H1 (cell line): Measurements from ENCODE around the gene GNG12. TPM values are rescaled to one million over a fixed set of nuclear protein-coding genes. Genes with fewer than 3 reads are reported as not detected.

Source experiments
- CTCF ChIA-PET: fragments of 300-600 bp; sonication (Branson Sonifier 250); formaldehyde crosslinking; loops from one replicate; lab custom pipeline; 2021; ENCODE audit not compliant: partially characterized antibody; lab: Charles Lee
- POLR2A ChIA-PET: fragments of 300-600 bp; sonication (Branson Sonifier 250); formaldehyde crosslinking; loops from one replicate; lab custom pipeline; 2021; ENCODE audit warnings: inconsistent platforms; ENCODE audit not compliant: partially characterized antibody; lab: Charles Lee
- DNase-seq, 2 experiments: peaks; one replicate each; pipeline versions ENCODE4 v3.0.0 to v3.0.0-alpha.2; 2010 to 2022; ENCODE audit warnings: low spot score in 2 of 2, low read depth in 1 of 2, mixed read lengths in 1 of 2
- FAIRE-seq: peaks from 2 replicates; lab custom pipeline; 2011; peaks lifted over from hg19 to GRCh38; lab: Jason Lieb, UNC
- H2AFZ ChIP-seq: 2 replicates; pipeline ENCODE4 v1.8.1; 2012; ENCODE audit warnings: low read length, inconsistent platforms
- H2AK5ac ChIP-seq: 2 replicates; pipeline ENCODE4 v1.6.1; 2013; ENCODE audit warnings: low read depth, low read length
- H2BK120ac ChIP-seq: replicated peaks from 2 replicates; pipeline ENCODE3; 2013; ENCODE audit warnings: low read depth, low read length, inconsistent platforms
- H2BK12ac ChIP-seq: 2 replicates; pipeline ENCODE4 v1.6.1; 2013; ENCODE audit warnings: low read depth, low read length
- H2BK15ac ChIP-seq: 2 replicates; pipeline ENCODE4 v1.6.1; 2013; ENCODE audit warnings: low read length
- H2BK20ac ChIP-seq: 2 replicates; pipeline ENCODE4 v1.6.1; 2013; ENCODE audit warnings: low read length
- H2BK5ac ChIP-seq: 2 replicates; pipeline ENCODE4 v1.6.1; 2013; ENCODE audit warnings: low read depth, low read length
- H3K14ac ChIP-seq: 2 replicates; pipeline ENCODE4 v1.6.1; 2013; ENCODE audit warnings: inconsistent platforms; ENCODE audit not compliant: insufficient read length
- H3K18ac ChIP-seq: 2 replicates; pipeline ENCODE4 v1.6.1; 2013; ENCODE audit warnings: low read length; ENCODE audit errors: extremely low read depth
- H3K23ac ChIP-seq: 2 replicates; pipeline ENCODE4 v1.6.1; 2013; ENCODE audit warnings: inconsistent platforms; ENCODE audit not compliant: insufficient read length
- H3K23me2 ChIP-seq: 2 replicates; pipeline ENCODE4 v1.6.1; 2013; ENCODE audit warnings: low read depth, low read length
- H3K27ac ChIP-seq: 2 replicates; pipeline ENCODE4 v1.6.1; 2011; ENCODE audit warnings: low read depth, low read length, inconsistent platforms
- H3K27me3 ChIP-seq, 4 experiments: replicated peaks in 1 of 4; 1 replicate in 1 of 4; 2 replicates in 3 of 4; pipeline versions ENCODE4 v1.6.1 to v1.8.1; 2011 to 2013; ENCODE audit warnings: low read length in 3 of 4, mild to moderate bottlenecking in 3 of 4, inconsistent platforms in 2 of 4, mixed read lengths in 2 of 4, moderate library complexity in 1 of 4; ENCODE audit not compliant: control insufficient read depth in 3 of 4, insufficient read depth in 3 of 4; ENCODE audit errors: extremely low read depth in 1 of 4
- H3K36me3 ChIP-seq, 4 experiments: 2 replicates each; pipeline versions ENCODE4 v1.6.1 to v1.8.1; 2011 to 2013; ENCODE audit warnings: mild to moderate bottlenecking in 4 of 4, low read length in 3 of 4, moderate library complexity in 2 of 4, control low read depth in 1 of 4, inconsistent platforms in 1 of 4; ENCODE audit not compliant: insufficient read depth in 4 of 4, control insufficient read depth in 2 of 4
- H3K4ac ChIP-seq: replicated peaks from 2 replicates; pipeline ENCODE3; 2013; ENCODE audit warnings: low read length, low read depth, mixed read lengths, inconsistent platforms; ENCODE audit not compliant: insufficient read length
- H3K4me1 ChIP-seq, 4 experiments: replicated peaks in 1 of 4; 1 replicate in 1 of 4; 2 replicates in 3 of 4; pipeline versions ENCODE4 v1.6.1 to v1.8.1; 2011 to 2013; ENCODE audit warnings: low read length in 3 of 4, inconsistent platforms in 2 of 4, mixed read lengths in 1 of 4; ENCODE audit not compliant: insufficient read depth in 4 of 4, control insufficient read depth in 3 of 4
- H3K4me2 ChIP-seq, 2 experiments: 2 replicates each; pipeline versions ENCODE4 v1.6.1 to v1.8.1; 2011 to 2013; ENCODE audit warnings: low read depth in 2 of 2, low read length in 2 of 2, control low read depth in 1 of 2, inconsistent platforms in 1 of 2, mild to moderate bottlenecking in 1 of 2; ENCODE audit not compliant: insufficient read depth in 1 of 2
- H3K4me3 ChIP-seq, 4 experiments: fragments of 200-600, 300-600 bp in 1 of 4; sonication (generic), shearing (Covaris generic), sonication (Bioruptor Twin) in 1 of 4; 2 replicates each; pipeline versions ENCODE4 v1.5.1 to v1.8.1; 2011 to 2016; ENCODE audit warnings: low read length in 4 of 4, low read depth in 3 of 4, control low read depth in 2 of 4, inconsistent platforms in 2 of 4, mild to moderate bottlenecking in 2 of 4, mixed read lengths in 1 of 4, moderate library complexity in 1 of 4; ENCODE audit not compliant: insufficient read depth in 2 of 4; ENCODE audit errors: extremely low read depth in 1 of 4
- H3K56ac ChIP-seq: replicated peaks from 2 replicates; pipeline ENCODE3; 2013; ENCODE audit warnings: low read depth, mild to moderate bottlenecking, mixed read lengths, low read length, inconsistent platforms; ENCODE audit not compliant: insufficient read length
- H3K79me1 ChIP-seq: 2 replicates; pipeline ENCODE4 v1.6.1; 2013; ENCODE audit warnings: low read depth, low read length, control low read depth
- H3K79me2 ChIP-seq, 2 experiments: 2 replicates each; pipeline versions ENCODE4 v1.6.1 to v1.8.1; 2012 to 2013; ENCODE audit warnings: low read length in 2 of 2, mild to moderate bottlenecking in 2 of 2, inconsistent platforms in 1 of 2; ENCODE audit not compliant: insufficient read depth in 2 of 2, control insufficient read depth in 1 of 2
- H3K9ac ChIP-seq, 4 experiments: replicated peaks in 1 of 4; 1 replicate in 1 of 4; 2 replicates in 3 of 4; pipeline versions ENCODE4 v1.6.1 to v1.8.1; 2011 to 2013; ENCODE audit warnings: low read depth in 3 of 4, low read length in 3 of 4, control low read depth in 2 of 4, mild to moderate bottlenecking in 2 of 4, moderate library complexity in 2 of 4, inconsistent platforms in 1 of 4; ENCODE audit errors: extremely low read depth in 1 of 4
- H3K9me3 ChIP-seq, 2 experiments: 2 replicates each; pipeline versions ENCODE4 v1.6.1 to v1.8.1; 2012 to 2013; ENCODE audit warnings: mild to moderate bottlenecking in 2 of 2, moderate library complexity in 2 of 2, control low read depth in 1 of 2, inconsistent platforms in 1 of 2, low read depth in 1 of 2, low read length in 1 of 2, mixed read lengths in 1 of 2; ENCODE audit not compliant: insufficient read depth in 2 of 2
- H4K20me1 ChIP-seq, 2 experiments: replicated peaks in 1 of 2; 2 replicates each; pipeline versions ENCODE3 to v1.8.1; 2011 to 2013; ENCODE audit warnings: inconsistent platforms in 2 of 2, low read length in 2 of 2, mild to moderate bottlenecking in 1 of 2; ENCODE audit not compliant: insufficient read depth in 2 of 2, control insufficient read depth in 1 of 2
- H4K5ac ChIP-seq: 2 replicates; pipeline ENCODE4 v1.6.1; 2013; ENCODE audit warnings: low read length, low read depth, mixed read lengths, inconsistent platforms; ENCODE audit not compliant: insufficient read length
- H4K8ac ChIP-seq: 2 replicates; pipeline ENCODE4 v1.8.0; 2013; ENCODE audit warnings: mild to moderate bottlenecking, moderate library complexity, low read length, inconsistent platforms; ENCODE audit not compliant: insufficient read depth; ENCODE audit errors: extremely low read depth
- H4K91ac ChIP-seq: replicated peaks from 2 replicates; pipeline ENCODE3; 2013; ENCODE audit warnings: low read length, mixed read lengths, inconsistent platforms; ENCODE audit not compliant: insufficient read length
- CREB1 ChIP-seq: IDR thresholded peaks from 2 replicates; pipeline ENCODE4 v1.6.1; 2012; ENCODE audit warnings: inconsistent platforms
- JUND ChIP-seq: IDR thresholded peaks from 2 replicates; pipeline ENCODE4 v1.6.1; 2011; ENCODE audit warnings: mild to moderate bottlenecking, improper control_type of control experiment, low read length
- NRF1 ChIP-seq: IDR thresholded peaks from 2 replicates; pipeline ENCODE4 v1.6.1; 2011; ENCODE audit warnings: mild to moderate bottlenecking, low read depth, low read length, improper control_type of control experiment
- PHF8 ChIP-seq: fragments of 200-600 bp; sonication (generic); conservative IDR thresholded peaks from 2 replicates; pipeline ENCODE4 v1.7.1; 2012; ENCODE audit warnings: low read depth, mild to moderate bottlenecking, inconsistent platforms, low read length, moderate library complexity
- POLR2A ChIP-seq, 2 experiments: IDR thresholded peaks; 1 replicate in 1 of 2; 2 replicates in 1 of 2; pipeline ENCODE4 v1.6.1; 2011; ENCODE audit warnings: low read depth in 2 of 2, low read length in 2 of 2, mild to moderate bottlenecking in 2 of 2; ENCODE audit errors: control extremely low read depth in 1 of 2
- RXRA ChIP-seq: IDR thresholded peaks from 2 replicates; pipeline ENCODE4 v1.6.1; 2011; ENCODE audit warnings: low read depth, mild to moderate bottlenecking, low read length, moderate library complexity; ENCODE audit not compliant: insufficient read depth
- SUZ12 ChIP-seq: fragments of 200-600 bp; sonication (generic); IDR thresholded peaks from 2 replicates; pipeline ENCODE4 v1.6.1; 2012; ENCODE audit warnings: mild to moderate bottlenecking, inconsistent platforms, low read length, moderate library complexity, mixed read lengths
- TEAD4 ChIP-seq: IDR thresholded peaks from 2 replicates; pipeline ENCODE4 v1.6.1; 2012; ENCODE audit warnings: low read depth, low read length, inconsistent platforms, mixed read lengths
- WGBS, 2 experiments: shearing (Covaris generic) in 1 of 2; methylation state at CpG; one replicate each; pipeline versions ENCODE4 v1.1.6 to v1.1.7; 2013 to 2015; ENCODE audit warnings: low lambda C conversion rate in 2 of 2, mixed read lengths in 2 of 2, inconsistent platforms in 1 of 2, low coverage in 1 of 2, missing lambda C conversion rate in 1 of 2; ENCODE audit not compliant: insufficient replicate concordance in 2 of 2, insufficient coverage in 1 of 2, insufficient read length in 1 of 2; ENCODE audit errors: extremely low coverage in 1 of 2, missing lambda C conversion rate in 1 of 2; 5-methylcytosine and 5-hydroxymethylcytosine counted together
- polyA plus RNA-seq, 7 experiments: library from polyadenylated mRNA; depleted of rRNA in 3 of 7; stranded (reverse) in 5 of 7; unstranded in 2 of 7; fragments of >200 nt in 5 of 7; fragments of 200-250 nt in 2 of 7; gene quantifications; 1 replicate in 5 of 7; 2 replicates in 1 of 7; 4 replicates in 1 of 7; pipeline versions ENCODE4 v1.2.1 to v1.2.3, GENCODE V29; 2011 to 2013; ENCODE audit warnings: missing spikeins in 2 of 7, mixed read lengths in 2 of 7
- total RNA-seq: library from RNA; stranded (reverse); fragmentation: NEBNext Ultra II Directional; extraction: Animal tissue kit (Norgen Biotek cat#: 25700); gene quantifications from 2 replicates; pipeline ENCODE4 v1.2.1, GENCODE V29; 2021
- TF ChIP-seq, protein P1 (sequence below): IDR thresholded peaks from 2 replicates; pipeline ENCODE4 v1.6.1; 2012; ENCODE audit warnings: inconsistent platforms

The GNG12 gene
- total and polyA plus RNA-seq, 2 of the 8 experiments (the other 6 are each of a cell fraction or from before 2014, with no cell fraction given) = 11.4 to 35.8 TPM

DNA sequence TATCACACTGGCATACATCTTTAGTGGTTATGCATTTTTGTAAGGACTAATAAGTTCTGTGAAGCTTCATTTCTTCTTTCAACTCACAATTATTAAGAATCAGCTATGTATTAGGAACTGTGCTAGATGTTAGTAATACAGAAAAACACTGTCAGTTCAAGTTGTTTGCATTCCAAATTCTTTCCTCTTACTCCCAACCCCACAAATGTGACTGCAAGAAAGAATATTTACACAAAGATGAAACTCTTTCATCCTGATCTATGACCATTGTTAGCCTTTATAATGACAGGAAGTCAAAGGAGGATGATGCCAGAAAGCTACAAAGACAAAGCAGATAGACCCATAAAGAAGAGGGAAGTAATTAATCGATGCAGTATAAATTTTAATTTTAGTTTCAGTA, 169.2 kb downstream of the GNG12 start:
- Histone ChIP-seq H4K91ac (no peak overlapping the region), H3K4me1 (no peaks in the 10 kb centered on the region), H4K20me1 (peaks cover 0 to 1% of the 10 kb centered on the region in 2 experiments), H3K4me2 (no peak overlapping the region), H3K56ac (no peak overlapping the region), H3K9me3 (no peaks in the 10 kb centered on the region), H3K23ac (no peak overlapping the region), H2AFZ (no peak overlapping the region), H3K14ac (no peak overlapping the region), H3K36me3 (no peaks in the 10 kb centered on the region), H2BK12ac (no peak overlapping the region), H3K18ac (no peak overlapping the region), H4K5ac (no peak overlapping the region), H2BK20ac (no peak overlapping the region), H3K23me2 (no peaks in the 10 kb centered on the region), H3K9ac (no peak overlapping the region), H3K27me3 (no peaks in the 10 kb centered on the region), H2BK15ac (no peak overlapping the region), H3K4me3 (no peak overlapping the region), H3K79me1 (no peaks in the 10 kb centered on the region), H2AK5ac (no peak overlapping the region), H3K27ac (no peak overlapping the region), H2BK5ac (no peak overlapping the region), H2BK120ac (no peak overlapping the region), H3K4ac (no peak overlapping the region), H3K79me2 (no peaks in the 10 kb centered on the region), H4K8ac (no peak overlapping the region)
- ChIA-PET CTCF (interaction anchor here (1.1 to 1.2 kb wide), 2 partner anchors 12 to 96 kb away, joined by 4 read pairs; no protein-coding TSS in a partner anchor), POLR2A (no interaction called here)
- DNase-seq = no peak
- 70% methylated on average over 1 of the region's 1 CpG; no CpG with 5 or more reads in 1 of the 2 experiments for WGBS, 2 experiments
- no peak for TF ChIP-seq SUZ12
- TF ChIP-seq TEAD4 = no peak
- TF ChIP-seq, protein P1, sequence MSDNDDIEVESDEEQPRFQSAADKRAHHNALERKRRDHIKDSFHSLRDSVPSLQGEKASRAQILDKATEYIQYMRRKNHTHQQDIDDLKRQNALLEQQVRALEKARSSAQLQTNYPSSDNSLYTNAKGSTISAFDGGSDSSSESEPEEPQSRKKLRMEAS = no peak
- TF ChIP-seq RXRA = no peak
- no peak for TF ChIP-seq PHF8
- TF ChIP-seq CREB1 = no peak
- TF ChIP-seq JUND = no peak
- no peak for TF ChIP-seq POLR2A (IDR thresholded peaks at IDR 0.05; ENCODE audit: control extremely low read depth in 1 of 2, low read depth in 2 of 2, low read length in 2 of 2)
- TF ChIP-seq NRF1 = no peak
- no peak for FAIRE-seq
